HG03520 (cell line): ENCODE measurements around the gene RAD51B.
"Not testable (repeated sequence)": the region's sequence is repeated elsewhere in the genome, so short reads cannot be mapped to it uniquely, and the experiment has no call there.

Experiments used
- ATAC-seq: cut with Tn5 transposase; IDR thresholded peaks from one replicate; pipeline ENCODE4 v1.9.1; 2021; ENCODE audit warnings: mild to moderate bottlenecking, moderate library complexity; ENCODE audit not compliant: unreplicated experiment

Gene RAD51B

DNA sequence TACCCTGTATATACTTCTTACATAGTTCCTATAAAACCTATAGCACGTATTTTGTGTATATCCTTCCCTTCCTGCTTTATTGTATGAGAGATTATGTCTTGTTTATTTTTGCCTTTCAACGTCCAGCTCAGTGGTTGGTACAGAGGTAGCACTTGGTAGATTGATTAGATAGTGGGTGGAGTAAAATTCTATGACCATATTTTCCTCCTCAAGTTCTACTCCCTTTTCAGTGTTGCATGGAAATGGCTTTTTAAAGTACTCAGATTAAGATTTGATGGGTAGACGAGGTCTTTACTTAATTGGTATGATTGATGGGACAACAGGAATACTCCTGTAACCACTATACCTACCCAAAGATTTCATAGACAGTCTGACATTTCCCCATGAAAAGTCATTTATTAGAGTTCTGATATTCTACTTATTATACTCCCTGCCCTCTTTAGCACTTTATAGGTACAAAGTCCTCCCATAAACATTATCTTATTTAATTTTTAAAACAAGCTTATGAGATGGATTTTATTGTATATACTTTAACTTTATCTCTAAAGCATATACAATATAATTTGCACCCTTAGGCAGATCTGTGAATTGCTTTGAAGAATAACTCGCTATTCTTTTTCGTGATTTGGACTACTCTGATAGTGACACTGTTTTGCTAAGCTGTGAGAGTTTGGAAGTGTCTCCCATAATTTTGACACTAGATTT, 348.0 kb downstream of the RAD51B start:
- ATAC-seq, result no peak

DNA sequence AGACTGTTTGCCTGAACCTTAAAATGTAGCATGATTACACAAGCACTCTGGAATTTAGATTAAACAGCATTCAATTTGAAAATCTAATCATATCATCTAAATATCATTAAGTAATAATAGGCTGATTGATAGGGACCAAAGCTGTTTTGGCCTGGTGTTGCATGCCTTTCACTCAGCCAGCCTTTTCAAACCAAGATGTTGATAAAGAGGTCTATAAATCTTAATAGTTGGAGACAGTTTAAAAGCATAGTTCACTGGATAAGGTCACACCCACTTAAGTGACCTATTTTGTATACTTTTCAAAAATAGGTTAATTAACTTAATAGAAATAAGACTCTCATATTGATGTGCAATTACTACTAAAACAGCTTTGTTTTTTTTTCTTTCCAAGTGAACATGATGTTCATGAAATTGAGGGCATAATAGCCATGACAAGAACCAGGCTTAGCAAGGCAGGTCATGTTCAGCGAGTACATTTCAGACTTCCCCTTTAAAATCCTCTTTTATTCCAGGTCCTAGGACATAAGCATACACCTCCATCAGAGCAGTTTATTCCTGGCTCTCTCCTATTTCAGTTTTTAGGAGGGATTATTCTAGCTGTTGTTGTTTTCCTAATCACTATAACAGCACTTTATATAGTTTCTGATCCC, 349.0 kb downstream of the RAD51B start:
- ATAC-seq, result no peak

DNA sequence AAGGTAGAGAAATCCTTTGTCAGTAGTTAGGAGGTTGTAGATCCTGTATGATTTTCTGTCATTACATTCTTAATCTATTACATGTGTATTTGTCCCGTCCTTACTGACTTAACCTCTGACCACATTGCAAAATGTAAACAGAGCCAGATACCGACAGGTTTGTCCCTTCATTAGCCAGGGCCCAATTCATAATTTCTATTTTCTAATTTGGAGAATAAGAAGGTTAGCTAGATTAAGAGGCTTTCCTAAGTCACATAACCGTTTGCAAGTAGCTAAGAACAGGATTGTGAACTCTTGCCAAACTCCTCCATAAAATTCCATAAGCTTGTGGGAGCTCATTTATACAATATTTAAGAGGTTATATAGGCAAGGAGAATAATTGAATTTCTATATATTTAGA, 352.6 kb downstream of the RAD51B start:
- no peak for ATAC-seq

DNA sequence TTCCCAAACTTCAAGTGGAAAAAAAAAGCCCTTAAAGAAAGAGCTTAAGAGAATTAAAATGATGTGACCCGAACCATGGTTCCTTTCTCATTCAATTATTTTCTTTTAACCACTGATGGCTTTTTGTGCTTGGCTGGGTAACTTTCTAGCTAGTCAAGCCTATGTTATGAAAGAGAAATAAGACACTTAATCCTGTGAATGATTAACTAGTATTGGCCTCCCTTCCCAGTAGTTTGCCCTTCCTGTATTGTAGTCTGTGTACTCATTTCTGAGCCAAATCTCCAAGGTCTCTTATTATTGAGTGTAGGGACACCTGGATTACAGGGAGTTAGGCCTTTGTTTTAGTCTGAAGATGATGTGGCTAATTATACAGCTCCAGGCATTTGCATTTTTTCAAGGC, 353.0 kb downstream of the RAD51B start:
- ATAC-seq, result no peak

DNA sequence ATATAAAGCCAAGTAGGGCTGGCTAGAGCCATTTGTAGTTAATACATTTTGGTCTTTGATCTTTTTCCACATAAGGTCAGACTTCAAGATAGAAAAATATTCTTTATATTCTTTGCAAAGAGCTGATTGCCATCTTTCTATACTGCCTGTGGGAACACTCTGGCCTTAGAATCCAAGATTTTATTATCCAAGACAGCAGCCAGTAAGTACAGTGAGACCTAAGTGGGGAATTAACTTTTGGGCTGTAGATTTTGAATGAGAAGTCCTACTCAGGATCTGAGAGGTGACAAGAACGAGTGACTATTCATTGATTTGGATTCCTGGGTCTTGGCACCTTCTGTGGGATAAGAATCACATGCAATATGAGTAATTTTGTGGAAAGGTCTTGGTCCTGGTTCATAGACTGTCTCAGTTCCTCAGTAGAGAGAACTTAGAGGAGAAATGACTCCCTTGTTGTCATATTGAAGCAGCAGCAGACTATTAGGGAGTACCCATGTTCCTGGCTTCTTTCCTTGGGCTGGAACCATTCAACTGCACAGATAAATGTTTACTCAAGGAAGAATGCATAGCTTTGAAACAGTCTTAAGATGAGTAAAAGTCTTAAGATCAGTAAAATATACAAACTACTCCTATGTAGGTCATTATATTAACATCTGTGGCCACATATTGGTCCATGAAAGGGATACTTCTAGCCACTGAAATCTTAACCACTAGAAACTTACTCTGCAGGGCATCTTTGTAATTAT, 353.8 kb downstream of the RAD51B start:
- no peak for ATAC-seq

DNA sequence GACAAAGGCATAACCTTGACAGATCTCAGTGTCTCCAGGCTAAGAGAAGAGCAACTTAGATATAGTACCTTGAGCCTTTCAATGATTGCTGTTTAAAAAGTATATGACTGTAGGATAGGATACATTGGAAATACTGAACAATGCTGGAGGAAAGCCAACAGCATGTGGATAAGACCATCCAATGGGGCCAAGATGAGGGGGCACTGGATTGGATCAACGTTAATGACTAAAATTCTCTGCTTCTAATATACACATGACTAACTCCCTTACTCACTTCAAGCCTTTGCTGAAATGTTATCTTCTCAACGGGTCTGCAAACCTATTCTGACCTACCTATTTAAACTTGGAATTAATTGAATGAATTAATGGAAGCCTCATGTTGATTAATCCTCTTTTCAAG, 354.9 kb downstream of the RAD51B start:
- ATAC-seq, result no peak

DNA sequence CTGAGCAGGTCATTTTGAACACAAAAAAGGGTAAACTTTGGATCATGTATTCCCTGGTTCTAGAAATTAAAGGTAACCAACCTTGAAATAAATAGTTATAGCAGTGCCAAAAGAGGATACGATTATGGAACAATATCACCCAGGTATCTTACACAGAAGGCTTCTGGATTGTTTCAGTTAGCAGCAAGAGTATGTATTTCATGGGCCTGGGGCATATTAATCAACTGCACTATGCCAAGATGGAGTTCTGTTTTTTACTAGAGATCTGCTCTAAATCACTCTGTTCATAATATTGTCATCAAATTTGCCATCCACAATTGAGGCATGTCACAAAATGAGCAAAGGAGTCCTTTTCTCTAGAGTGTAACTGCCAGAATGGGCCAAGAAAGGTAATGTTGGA, 357.1 kb downstream of the RAD51B start:
- ATAC-seq, result no peak

DNA sequence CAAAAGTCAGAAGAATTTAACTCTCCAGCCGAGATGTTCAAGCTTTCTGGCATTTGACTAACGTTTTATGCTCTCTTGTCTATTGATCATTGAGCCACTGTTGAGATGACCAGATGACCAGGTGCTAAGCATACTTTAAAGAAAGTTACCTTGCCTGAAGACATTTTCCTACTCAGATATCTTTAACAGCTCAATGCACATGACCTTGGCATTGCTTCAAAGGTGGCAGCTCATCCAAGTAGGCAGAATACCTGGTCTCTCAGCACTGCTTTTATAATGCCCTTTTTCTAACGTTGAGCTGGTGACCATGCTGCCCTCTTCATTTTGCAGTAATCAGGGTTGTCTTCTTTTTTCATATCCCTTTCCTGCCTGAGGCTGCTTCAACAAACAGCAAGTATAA, 358.1 kb downstream of the RAD51B start:
- ATAC-seq, result no peak

DNA sequence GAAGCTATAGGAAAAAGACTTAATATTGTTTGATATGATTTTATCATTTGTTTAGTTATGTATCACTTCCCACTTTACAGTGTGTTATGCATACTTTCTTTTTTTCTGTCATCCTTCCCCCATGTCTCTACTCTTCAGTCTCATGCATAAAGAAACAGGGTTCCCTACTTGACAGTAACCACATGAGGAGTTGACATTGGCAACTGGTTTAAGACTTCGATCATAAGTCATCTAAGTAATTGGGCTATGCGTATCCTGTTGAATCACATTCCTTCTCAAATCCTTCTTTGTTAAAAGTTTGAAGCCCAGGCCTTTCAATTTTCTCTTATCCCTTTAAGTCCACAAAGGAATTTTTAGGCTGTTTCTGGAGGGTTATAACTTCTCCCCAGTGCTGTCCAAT, 358.7 kb downstream of the RAD51B start:
- no peak for ATAC-seq

DNA sequence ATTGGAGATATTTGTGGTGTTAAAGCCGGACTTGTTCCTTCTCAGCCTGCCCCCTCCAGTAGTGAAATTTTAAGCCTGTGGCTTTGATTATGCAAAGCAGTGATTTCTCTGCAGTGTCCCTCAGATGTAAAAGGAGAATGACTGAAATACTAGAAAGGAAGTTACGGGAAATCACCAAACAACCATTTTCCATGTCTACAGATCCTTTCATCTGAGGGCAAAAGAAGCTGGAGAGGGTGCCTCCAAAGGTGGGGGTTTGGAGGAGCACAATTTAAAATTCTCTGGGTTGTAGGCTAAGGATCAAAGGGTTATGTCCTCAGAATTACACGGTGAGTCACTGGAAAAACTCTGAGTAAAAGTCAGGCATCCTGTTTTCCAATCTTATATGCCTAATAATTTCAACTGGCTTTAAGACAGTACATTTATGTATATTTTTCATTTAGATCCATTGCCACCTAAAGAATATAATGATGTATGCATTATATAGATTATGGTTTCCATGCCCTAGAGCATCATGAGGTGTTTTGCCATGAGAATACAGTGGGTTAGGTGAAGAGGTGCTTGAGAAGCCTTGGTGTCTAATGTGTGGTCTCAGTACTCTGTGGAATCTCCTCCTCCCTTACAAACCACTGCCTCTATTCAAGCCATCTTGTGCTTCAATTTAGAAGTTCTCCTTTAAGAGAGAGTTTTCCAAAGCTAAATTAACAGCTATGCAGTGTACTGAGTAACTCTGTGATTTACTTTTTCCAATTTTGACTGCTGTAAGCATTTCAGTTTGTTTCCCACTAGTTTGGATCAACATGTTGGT, 362.1 kb downstream of the RAD51B start:
- ATAC-seq, result no peak

DNA sequence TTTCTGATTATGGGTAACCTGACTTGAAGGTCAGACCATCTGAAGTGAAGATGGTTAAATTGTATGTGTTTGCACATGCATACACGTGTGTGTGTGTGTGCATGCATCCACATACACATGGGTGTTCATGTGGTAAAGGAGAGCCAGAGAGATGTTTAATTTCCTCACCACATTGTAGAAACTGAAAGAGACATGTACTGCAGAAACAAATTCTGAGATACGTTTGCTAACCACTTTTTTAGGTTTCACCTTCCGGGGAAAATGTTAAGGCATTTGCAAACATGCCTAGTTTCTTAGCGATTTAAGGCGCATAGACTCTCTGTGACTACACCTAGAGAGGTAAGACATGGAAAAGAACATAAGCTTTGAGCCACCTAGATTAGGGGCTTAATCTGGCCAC, 362.9 kb downstream of the RAD51B start:
- ATAC-seq, result no peak

DNA sequence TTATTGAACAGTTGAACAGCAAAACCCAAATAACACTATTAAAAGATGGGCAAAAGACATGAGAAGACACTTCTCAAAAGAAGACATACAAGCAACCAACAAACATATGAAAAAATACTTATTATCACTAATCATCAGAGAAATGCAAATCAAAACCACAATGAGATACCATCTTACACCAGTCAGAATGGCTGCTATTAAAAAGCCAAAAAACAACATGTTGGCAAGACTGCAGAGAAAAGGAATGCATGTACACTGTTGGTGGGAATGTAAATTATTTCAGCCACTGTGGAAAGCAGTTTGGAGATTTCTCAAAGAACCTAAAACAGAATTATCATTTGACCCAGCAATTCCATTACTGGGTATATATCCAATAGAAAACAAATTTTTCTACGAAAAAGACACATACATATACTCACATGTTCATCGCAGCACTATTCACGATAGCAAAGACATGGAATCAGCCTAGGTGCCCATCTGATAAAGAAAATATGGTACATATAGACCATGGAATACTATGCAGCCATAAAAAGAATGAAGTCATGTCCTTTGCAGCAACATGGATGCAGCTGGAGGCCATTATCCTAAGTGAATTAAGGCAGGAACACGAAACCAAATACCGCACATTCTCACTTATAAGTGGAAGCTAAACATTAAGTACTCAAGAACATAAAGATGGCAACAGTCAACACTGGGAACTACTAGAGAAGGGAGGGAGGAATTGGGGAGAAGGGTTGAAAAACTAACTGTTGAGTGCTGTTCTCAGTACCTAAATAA, 367.1 kb downstream of the RAD51B start:
- ATAC-seq, result not testable (repeated sequence)

DNA sequence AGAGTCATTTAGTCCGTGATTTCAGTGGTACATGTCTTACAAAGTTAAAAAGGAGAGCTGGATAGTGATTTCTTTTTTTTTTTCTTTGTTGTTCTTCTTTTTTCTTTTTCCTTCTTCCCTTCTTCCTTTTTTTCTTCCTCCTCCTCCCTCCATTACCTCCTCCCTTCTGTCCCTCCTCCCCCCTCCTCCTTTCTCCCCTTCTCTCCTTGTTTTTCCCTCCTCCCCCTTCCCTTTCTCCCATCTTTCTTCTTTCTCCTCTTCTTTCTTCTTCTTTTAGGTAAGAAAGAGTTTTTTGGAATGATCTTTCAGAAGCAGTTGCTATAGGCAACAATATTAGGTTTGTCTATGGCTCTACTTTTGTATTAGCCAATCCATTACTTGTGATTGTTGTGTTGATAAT, 368.6 kb downstream of the RAD51B start:
- ATAC-seq, result no peak

DNA sequence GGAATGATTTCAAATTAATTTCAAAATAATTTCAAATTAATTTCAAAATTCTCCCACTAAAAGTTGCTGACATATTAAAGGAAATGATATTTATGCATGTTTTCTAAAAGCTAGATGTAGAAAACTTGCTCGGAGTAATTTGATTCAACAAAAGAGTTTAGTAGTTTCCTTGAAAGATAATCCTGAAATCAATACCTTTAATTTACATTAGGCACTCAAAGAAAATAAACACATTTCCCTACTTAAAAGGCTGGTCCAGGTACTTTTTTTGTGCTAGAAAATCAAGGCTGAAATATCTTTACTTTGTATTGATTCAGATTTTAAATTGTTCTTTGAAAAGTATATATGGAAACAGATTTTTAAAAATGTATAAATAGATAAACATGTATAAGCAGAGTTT, 370.5 kb downstream of the RAD51B start:
- no peak for ATAC-seq

DNA sequence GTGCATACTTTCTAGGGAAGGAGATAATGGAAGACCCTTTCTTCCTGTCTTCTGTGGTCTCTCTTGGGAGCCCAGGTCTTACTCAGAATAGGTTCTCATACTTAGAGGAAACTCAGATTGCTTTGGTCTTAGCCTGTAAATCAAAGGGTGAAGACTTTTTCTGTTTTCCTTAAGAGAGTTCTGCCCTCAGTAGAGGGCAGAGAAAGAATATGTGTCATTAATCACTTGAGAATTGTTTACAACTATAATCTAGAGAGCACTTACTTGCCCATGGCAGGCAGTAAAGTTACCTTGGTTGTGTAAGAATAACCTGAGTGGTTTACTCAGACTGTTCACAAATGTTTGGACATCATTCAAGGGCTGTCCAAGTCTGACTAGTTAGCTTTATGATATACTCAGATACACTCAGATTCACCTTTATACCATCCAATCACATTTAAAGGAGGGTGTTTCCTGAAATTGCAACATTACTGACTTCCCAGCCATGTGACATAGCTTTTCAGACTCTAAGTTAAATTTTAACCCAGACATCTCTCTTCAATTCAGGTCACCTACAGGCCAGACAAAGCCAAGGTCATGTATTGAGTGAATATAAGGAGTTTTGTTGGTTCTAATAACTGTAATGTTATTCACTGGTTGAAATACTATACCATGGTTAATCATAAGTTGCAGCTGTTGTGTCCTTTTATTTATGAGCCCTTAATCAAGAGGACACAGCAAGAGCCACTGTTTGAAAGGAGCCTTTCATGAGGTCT, 372.2 kb downstream of the RAD51B start:
- no peak for ATAC-seq

DNA sequence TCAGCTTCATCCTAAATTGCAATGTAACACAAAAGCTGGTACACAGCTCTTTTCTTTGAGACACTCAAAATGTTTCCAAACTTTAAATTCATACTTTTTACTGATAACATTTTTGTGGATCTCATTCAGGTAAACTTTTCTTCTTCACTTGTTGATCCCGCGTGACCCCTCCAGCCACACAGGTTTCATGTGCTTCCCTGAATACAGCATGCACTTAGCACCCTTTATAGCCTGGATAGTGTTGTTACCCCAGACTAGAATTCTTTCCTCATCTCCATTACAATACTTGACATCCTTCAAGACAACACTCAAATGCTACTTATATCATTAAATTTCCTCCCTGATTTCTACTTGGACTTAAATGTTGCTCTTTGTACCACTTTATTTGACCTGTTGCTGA, 373.4 kb downstream of the RAD51B start:
- no peak for ATAC-seq

DNA sequence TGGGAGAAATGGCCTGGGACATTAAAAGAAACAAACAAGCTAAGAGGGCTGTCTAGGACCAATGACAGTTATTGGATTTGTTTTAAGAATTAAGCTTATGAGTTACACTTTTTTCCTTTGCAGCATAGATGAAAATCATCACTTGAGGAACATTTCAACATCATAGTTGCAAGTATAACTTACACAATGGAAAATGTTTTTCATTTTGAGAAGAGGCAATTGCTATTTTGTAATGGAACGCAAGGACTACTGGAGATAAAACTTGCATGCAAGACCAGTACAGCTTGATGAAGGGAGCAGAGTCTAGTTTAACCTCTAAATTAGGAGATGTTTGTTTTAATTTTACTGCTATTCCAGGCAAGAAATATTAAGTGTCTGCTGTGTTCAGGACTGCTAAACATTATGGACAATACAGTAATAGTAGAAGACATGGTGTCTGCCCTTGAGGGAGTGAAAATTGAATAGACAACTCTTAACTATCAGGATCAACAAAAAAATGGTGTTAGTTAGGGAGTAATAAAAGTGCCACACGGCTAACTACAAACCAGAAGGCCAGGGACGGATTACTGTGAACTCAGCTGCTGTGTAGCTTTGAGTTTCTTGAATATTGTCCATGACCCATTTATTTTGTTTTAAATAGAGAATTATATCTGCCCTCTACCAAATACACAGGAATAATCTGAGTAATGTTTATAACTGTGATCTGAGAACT, 374.5 kb downstream of the RAD51B start:
- no peak for ATAC-seq

DNA sequence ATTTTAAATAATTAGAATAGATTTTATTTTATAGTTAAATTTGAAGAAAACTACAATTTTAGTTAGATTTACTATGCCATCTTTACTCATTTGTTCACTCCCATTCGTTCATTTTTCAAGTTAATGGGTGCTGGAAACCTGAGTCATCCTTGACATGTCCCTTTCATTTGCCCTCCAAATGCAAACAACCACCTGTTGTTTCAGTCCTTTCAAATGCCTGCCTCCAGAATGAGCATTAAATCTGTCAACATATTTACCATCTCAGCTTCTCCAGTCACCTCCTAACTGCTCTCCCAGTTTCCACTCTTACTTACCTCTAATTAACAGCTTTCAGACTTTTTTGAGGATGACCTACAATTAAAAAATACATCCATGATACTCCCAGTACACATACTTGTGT, 375.5 kb downstream of the RAD51B start:
- no peak for ATAC-seq
